ENCODE measurements around the gene KPTN.

KPTN gene

DNA sequence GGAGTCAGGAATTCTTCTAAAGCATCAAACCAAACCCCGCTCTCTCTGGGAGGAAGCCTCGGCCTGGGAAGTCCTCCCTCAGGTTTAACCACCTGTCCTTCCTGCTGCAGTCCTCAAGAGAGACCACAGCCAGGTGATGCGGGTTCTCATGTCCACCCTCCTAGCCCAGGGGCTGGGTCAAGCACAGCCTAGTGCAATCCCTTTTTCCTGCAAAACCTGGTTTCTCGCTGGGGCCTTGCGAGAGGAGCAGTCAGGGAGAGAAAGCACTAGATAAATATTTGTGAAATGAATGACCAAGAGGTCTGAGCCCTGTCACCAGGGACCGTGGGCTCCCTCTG lies 14.7 kb downstream of the KPTN start:
- DNase-seq (ENCODE audit: low spot score), result no peak

DNA sequence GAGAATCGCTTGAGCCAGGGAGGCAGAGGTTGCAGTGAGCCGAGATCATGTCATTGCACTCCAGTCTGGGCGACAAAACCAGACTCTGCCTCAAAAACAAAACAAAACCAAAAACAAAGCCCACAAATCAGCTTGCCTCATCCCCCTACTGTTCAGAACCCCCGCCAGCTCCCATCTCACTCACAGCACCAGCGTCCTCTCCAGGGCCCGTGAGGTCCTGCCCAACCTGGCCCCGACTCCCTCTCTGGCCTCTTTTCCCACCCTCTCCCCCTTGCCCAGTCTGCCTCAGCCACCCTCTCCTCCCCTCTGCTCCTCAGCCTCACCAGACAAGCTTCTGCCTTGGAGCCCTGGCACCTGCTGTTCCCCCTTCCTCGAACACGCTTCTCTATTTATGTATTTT lies 16.1 kb downstream of the KPTN start:
- no peak for DNase-seq (ENCODE audit: low spot score)

DNA sequence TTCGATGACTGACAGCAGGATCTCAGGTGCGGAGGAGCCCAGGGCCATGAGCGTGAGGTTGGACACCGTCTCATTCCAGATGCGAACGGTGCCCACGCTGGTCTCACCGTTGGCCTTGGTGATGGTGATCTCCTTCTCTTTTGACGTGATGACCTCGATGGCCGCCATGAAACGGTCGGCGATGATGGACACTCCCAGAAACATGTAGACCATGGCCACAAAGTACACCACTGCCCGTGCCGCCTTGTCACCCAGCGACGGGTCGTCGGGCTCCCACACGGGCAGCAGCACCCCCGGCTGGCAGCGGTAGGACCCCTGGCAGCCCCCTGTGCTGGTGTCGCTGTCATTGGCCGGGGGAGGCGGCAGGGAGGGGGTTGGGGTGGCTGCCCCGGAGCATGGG lies 18.1 kb downstream of the KPTN start:
- DNase-seq (ENCODE audit: low spot score), result no peak

DNA sequence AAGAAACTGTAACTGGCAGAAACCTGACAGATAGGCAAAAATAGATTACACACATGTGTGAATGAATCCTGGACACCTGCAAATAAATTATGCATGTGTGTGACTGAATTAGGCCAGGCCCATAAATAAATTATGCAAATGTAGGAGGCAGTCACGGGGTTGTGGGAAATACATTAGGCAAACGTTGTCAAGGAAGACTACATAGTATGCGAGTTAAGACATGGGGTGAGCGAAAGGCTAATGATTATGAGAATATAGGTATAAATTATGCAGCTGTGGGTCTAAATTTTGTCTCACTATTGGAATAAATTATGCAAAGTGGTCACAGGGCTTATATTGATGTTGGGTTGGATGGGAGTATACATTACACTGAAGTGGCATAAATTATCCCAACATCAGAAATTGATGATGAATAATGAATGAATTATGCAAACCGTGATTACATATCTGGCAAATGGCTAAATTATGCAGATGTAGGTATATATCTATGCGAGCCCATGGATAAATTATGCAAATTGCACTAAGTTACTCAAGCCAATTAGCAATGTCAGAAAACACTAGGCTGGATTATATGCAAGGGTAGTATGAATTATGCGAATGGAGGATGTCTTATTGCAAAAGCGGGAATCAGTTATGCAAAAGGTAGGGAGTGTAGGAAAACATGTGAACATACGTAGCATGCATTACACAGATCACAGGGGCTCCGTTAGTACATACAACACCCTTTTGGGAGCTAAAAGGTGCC lies 19.2 kb downstream of the KPTN start:
- no peak for DNase-seq (ENCODE audit: low spot score)

DNA sequence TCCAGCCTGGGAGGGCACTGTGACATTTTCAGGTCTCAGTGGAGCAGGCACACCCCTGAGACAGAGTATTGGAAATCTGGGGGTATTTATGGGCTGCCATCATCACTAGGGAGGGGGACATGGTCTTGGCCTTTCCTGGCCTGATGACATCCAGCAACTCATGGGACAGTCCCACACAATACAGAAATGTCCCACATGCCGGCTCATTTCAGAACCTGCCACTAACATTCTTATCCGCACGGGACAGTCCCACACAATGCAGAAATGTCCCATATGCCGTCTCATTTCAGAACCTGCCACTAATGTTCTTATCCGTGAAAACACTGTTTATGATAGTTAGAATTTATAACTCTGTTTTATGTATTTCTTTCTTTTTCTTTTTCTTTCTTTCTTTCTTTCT lies 22.1 kb downstream of the KPTN start:
- DNase-seq (ENCODE audit: low spot score), result no peak

DNA sequence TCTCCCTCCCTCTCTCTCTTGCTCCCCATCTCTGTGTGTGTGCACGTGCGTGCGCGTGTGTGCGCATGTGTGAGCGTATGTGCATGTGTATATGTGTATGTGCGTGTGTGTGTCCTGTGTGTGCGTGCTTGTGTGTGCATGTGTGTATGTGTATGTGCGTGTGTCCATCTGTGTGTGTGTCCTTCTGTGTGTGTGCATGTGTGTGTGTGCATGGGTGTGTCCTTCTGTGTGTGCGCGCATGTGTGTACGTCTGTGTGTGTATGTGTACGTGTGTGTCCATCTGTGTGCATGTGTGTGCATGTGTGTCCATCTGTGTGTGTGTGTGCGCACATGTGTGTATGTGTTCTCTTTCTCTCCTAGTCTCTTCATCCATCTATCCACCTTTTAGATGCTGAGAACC lies 24.5 kb downstream of the KPTN start:
- DNase-seq (ENCODE audit: low spot score), result no peak

DNA sequence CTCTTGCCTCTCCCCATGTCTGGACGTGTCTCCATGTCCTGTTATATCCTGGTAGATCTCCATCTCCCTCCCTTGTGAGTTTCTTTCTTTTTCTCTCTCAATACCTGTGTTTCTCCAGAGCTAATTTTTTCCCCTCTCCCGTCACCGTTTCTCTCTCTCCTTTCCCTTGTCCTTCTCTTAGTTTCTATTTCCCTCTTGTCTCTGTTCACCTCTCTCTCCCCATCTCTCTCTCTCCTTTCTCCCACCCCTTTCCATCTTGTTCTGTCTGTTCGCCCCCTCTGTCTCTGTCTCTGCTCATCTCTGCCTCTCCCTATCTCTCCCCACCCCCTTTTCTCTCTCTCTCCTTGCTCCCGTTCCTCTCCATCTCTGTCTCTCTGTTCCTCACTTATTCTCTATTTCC lies 25.3 kb downstream of the KPTN start:
- DNase-seq (ENCODE audit: low spot score), result no peak

DNA sequence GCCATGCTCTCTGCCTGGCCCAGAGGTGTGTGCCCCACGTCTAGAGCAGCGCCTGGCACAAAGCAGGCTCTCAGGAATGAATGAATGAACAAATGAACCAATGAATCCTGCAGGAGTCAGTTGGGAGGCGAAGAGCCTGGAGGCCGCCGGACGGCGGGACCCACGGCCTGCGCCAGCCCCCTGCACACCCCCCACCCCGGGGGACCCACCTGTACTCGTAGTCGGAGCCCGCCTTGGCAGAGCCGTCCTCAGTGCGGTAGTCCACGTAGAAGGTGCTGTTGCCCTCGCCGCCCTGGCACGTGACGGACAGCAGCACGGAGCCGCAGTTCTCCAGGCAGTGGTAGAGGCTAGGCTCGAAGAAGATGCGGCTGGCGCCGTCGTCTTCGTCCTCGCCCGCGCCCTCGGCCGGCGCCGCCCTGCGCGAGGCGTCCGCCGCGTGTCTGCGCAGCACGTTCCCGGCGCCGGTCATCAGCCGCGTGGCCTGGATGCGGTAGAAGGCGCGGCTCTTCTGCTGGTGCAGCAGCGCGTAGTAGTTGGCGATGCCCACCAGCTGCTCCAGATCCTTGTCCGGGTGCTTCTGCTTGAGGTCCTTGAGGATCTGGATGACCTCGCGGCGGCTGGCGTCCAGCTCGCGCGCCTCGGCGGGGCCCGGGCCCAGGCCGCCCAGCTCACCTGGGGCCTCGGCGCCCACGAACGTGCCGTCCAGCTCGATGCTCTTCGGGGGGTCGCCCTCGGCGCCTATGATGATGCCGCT lies 27.1 kb downstream of the KPTN start:
- DNase-seq (ENCODE audit: low spot score), result no peak

DNA sequence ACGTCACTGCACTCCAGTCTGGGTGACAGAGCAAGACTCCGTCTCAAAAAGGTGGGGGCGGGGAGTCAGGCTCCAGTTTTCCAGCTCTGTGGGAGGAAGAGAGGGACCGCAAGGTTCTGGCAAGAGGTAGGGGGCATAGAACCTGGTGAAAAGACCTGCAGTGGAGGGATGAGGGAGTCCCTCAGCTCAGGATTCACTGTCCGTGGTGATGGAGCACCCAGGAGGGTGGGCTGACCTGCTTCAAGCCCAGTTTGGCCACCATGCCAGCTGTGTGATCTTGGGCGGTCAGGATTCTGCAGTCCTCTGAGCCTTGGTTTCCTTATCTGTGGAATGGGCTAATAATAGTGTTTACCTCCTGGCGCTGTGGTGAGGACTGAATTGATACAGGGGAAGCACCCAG lies 33.5 kb downstream of the KPTN start:
- no peak for DNase-seq (ENCODE audit: low spot score)

DNA sequence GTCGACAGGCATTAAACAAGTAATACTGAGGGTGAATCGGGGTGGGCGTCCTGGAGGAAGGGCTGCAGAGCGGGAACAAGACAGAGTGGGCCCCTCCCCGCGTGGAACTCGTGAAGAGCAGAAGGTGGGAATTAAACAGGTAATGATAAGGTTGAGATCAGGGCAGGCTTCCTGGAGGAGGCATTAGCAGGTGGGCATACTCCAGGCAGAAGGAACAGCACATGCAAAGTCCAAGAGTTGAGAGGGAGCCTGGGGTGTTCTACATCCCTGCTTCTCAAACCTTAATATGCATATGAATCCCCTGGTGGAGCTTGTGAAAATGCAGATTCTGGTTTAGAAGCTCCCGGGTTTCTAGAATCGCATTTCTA lies 35.7 kb downstream of the KPTN start:
- DNase-seq (ENCODE audit: low spot score), result no peak

DNA sequence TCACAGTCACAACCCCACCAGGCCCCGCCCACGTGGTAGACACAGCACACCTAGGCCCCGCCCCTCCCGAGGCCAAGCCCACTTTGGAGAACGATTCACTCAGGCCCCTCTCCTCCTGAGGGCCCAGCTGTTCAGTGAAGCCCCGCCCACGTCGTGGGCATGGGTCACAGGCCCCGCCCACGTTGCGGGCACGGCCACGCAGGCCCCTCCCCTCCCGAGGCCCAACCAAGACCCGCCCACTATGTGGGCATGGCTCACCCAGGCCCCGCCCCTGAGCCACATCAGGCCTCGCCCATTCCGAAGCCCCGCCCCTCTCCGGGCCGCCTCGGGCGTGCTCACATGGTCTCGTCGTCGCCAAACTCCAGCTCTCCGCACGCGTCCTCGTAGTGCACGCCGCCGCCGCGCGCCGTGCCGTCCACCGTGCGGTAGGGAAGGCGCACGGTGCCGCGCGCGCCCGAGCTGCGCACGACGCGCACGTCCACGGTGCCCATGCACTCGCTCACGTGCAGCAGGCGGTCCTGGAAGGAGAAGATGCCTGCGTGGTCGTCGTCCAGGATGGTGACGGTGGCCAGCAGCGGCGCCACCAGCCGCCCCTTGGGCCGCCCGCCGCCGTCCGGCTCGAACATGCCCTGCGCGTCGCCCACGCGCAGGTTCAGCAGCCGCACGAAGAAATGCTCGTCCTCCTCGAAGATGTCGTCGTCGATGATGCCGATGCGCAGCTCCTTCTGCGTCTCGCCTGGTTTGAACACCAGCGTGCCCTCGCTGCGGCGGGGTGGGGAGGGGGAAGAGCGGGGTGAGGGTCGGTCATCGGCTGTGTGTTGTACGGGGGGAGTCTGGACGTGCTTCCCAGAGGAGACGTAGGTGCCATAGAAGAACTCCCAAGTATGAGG lies 36.3 kb downstream of the KPTN start:
- DNase-seq (ENCODE audit: low spot score), result peak; percentile 59

DNA sequence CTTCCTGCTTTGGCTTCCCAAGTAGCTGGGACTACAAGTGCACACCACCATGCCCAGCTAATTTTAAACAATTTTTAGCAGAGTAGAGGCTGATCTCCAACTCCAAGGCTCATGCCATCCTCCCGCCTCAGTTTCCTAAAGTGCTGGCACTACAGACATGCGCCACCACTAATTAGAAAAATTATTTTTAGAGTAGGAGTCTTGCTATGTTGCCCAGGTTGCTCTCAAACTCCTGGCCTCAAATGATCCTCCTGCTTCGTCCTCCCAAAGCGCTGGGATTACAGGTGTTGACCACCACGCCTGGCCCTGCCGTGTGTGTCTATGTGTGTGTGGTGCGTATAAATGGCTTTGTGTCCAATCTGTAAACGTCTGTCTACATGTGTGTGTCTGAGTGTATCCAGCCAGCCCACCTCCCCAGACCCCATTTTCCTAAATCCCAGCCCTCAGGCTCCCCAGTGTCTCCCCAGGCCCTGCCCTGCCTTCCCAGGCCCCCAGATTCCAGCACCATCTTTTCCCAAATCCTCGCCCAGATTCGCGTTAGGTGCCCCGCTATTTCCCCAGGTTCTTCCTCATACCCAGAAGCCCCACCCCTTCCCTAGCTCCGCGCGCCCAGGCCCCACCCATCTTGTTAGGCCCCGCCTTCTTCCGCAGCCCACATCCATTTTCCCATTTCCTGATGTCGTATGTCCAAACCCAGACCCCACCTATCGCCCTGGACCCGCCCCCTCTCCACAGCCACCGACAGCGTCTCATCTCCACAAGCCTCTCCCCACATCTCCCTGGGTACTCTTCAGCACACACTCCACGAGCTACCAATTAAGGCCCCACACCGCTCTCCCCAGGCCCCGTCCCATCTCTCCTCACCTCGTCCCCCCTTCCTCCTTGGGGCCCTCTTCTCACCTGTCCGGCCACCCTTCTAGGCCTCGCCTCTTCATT lies 37.2 kb downstream of the KPTN start:
- peak; percentile 56 for DNase-seq (ENCODE audit: low spot score)

DNA sequence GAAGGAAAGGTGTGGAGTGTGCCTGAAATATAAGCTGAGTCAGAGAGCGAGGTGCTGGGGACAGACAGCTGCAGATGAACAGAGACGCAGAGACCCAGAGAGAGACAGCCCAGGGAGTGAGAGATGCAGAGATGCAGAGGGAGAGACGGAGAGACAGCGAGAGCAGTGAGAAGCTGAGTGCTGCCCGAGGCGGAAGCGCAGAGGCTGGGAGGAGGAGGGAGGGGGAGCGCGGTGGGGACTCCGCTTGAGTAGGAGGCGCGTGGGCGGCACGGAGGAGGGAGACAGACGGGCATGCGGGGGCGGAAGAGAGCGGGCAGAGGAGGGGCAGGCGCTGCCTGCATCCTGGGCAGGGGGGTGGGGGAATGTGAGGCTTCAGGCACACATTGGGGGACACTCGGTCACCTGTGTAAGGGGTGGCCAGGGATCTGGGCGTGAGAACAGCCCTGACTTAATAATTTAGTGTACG lies 38.0 kb downstream of the KPTN start:
- peak; percentile 48 for DNase-seq (ENCODE audit: low spot score)

DNA sequence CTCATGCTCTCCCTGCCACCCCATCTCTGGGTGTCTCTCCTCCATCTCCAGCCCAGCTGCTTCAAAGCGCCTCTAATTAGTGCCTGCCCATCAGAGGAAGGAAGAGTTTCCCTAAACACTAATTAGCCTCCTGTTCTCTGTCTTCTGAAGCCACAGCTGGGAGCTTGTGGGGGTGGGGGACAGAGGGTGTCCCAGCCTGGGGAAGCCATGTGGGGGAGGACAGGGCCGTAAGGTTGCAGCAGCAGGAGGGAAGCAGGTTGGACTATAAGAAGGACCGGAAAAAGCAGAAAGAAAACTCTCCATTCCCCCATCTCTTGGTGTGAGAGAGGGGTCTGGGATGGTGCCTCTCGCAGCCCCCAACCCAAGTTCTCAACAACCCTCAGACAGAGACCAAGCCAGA lies 38.5 kb downstream of the KPTN start:
- DNase-seq (ENCODE audit: low spot score), result no peak

DNA sequence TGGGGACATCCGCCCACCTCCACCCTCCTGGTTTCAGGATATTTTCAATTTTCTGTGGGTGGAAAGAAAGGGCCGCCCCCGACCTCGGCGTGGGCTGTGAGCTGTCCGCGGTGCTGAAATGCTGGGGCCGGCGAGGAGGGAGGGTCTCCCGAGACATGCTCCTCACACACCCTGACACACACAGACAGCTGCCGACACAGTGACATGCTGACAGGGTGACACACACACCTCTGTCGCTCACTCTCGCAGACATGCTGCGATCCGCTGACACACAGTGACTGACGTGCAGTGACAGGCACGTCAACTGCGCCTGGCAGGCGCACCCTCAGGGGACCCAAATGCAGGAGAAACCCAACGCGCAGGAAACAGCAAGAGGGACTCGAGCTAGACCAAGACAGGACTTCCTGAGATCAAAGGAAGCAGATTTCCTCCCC lies 39.6 kb downstream of the KPTN start:
- DNase-seq (ENCODE audit: low spot score), result no peak

DNA sequence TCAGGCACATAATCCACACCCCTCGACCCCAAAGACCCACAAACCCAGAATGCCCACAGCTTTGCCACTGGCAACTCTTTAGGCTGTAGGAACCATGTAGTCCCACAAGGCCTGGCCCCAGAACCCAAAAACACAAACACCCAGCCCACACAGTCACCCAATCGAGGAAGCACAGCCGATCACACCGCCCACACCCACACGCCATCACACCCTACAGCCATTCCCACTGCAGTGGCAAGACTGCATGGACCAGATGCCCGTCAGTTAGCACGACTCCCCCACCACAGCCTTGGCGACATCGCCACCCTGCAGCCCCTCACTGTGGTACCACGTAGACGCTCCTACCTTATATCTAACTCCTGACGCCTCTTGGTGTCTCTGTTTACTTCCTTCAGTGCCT lies 40.7 kb downstream of the KPTN start:
- no peak for DNase-seq (ENCODE audit: low spot score)

DNA sequence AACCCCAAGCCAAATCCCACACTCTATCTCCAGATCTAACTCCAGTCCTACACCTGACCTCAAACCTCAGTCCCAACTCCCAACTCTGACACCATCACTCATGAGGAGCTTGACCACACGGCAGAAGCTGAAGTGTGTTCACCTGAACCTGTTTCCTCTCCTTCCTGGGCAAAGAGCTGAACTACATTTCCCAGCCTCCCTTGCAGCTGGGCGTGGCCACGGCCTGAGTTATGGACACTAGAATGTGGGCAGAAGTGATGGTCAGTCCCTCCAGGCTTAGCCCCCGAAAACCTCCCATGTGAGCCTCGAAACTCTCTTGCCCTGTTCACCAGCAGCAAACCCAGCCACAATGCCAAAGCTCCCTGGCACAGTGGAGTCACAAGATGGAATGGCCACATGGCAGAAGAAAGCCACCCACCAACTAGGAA lies 45.2 kb downstream of the KPTN start:
- DNase-seq (ENCODE audit: low spot score), result no peak

DNA sequence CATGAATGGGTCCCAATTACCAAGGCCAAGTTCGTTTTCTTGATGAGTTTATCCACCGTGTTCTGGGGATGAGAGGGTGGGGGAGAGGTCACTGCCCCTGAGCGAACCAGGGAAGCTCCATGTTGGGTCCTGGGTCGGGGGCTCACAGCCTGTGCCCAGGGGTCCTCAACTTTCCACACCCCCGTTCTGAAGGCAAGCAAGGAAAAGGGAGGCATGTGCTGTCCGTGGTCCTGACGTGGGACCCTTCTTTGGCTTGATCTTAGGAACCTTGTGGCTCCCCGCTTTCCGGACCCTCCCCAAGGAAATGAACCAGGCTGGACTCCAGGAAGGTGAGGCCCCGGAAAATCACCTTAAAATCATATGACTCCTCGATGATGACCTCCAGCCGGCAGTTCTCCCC lies 46.5 kb downstream of the KPTN start:
- DNase-seq (ENCODE audit: low spot score), result no peak

DNA sequence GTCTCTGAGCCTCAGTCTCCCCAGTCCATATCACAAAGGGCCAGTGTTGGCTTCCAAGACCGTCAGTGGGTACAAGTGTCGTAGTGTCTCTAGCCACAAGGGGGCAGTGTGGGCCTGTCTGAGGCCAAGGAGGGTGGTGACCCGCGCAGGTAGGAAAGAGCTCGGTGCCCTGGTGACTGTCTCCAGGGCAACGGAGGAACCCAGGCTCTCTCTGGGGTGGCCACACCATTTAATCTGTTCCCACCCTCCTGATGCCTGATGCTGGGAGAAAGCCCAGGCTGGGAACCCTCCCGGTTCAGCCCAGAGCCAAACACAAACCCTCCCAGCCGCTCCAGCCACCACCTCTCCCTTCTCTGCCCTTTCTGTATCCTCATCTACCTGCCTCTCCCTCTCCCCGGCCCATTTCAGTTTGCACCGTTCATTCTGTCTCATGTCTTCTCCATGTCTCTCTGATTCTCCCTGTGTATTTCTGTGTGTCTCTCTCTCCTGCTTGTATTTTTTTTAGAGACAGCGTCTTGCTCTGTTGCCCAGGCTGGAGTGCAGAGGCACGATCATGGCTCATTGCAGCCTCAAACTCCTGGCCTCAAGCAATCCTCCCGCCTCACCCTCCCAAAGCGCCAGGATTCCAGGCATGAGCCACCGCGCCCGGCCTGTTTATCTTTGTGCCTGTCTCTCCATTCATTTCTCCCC lies 47.2 kb downstream of the KPTN start:
- DNase-seq (ENCODE audit: low spot score), result peak; percentile 72

DNA sequence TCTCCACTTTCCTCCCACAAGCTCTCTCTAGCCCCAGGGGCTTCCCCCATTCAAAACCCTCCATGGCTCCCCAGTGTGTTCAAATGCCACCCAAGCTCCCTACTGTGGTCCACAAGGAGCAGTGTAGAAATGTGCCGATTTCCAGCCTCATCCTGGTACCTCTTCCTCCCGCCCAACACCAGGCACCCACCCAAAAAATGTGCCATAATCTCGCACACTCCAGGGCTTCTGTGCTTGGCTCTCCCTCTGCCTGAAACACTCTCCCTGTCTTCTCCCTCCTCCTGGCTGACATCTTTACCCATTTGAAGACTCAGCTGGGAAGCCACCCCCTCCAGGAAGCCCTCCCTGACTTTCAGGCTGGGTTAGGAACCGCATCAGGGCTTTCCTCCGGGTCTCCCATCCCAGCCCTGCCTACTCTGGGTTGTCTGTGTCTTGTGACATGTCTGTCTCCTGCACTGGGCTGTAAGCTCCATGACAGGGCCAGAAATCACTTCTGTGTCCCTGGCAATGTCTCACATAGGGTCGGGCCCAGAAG lies 48.1 kb downstream of the KPTN start:
- DNase-seq (ENCODE audit: low spot score), result no peak

DNA sequence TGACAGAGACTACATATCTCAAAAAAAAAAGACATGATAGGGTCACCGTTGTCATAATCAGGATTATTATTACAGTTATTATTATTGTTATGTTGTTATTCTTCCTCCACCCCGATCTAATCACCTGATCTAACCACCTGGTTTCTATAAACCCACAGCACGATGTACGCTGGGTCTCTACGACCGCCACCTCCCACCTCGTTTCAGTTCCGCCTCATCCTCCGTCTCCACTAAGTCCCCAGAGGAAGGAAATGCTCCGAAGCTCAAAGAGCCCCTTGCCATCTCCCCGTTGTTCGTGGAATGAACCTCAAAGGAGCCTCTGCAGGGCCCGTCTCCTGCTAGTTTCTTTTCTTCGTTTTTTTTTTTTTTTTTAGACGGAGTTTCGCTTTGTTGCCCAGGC lies 48.8 kb downstream of the KPTN start:
- DNase-seq (ENCODE audit: low spot score), result no peak

Measured in kidney tubule cell (primary cell).